GM12878 (cell line): ENCODE results near the gene NEURL3. TPM values are rescaled to one million over a fixed set of nuclear protein-coding genes. Genes with fewer than 3 reads are reported as not detected.

ENCODE experiments used
- ATF7 ChIP-seq: fragments of 450-650 bp; IDR thresholded peaks from 2 replicates; pipeline ENCODE4 v1.6.1; 2016; ENCODE audit warnings: low read depth, mild to moderate bottlenecking
- CBX5 ChIP-seq: sonication (generic); IDR thresholded peaks from 2 replicates; pipeline ENCODE4 v1.6.1; 2016; ENCODE audit warnings: low read depth, moderate library complexity, mild to moderate bottlenecking, inconsistent platforms
- DPF2 ChIP-seq: fragments of 450-650 bp; IDR thresholded peaks from 2 replicates; pipeline ENCODE4 v1.6.1; 2017; ENCODE audit warnings: mild to moderate bottlenecking
- EP300 ChIP-seq, 2 experiments: fragments of 150-350 bp in 1 of 2; IDR thresholded peaks; 2 replicates each; pipeline ENCODE4 v1.6.1; 2011 to 2012; ENCODE audit warnings: low read depth in 2 of 2, low read length in 2 of 2, borderline replicate concordance in 1 of 2, improper control_type of control experiment in 1 of 2, inconsistent platforms in 1 of 2; ENCODE audit not compliant: control insufficient read depth in 1 of 2
- IKZF2 ChIP-seq, 2 experiments: fragments of 450-650 bp; IDR thresholded peaks; 2 replicates each; pipeline ENCODE4 v1.6.1; 2017; ENCODE audit warnings: mild to moderate bottlenecking in 2 of 2, moderate library complexity in 2 of 2
- MTA3 ChIP-seq: IDR thresholded peaks from 2 replicates; pipeline ENCODE4 v1.6.1; 2012; ENCODE audit warnings: low read length, inconsistent platforms, borderline replicate concordance
- MXI1 ChIP-seq: fragments of 150-350 bp; IDR thresholded peaks from 2 replicates; pipeline ENCODE4 v1.6.1; 2011; ENCODE audit warnings: low read depth, mild to moderate bottlenecking, inconsistent platforms, low read length, improper control_type of control experiment
- NRF1 ChIP-seq: conservative IDR thresholded peaks from 2 replicates; pipeline ENCODE4 v1.6.1; 2011; ENCODE audit warnings: mild to moderate bottlenecking, low read depth, low read length, improper control_type of control experiment
- PKNOX1 ChIP-seq: fragments of 450-650 bp; IDR thresholded peaks from 2 replicates; pipeline ENCODE4 v1.6.1; 2016; ENCODE audit warnings: mild to moderate bottlenecking
- POLR2AphosphoS5 ChIP-seq: IDR thresholded peaks from 2 replicates; pipeline ENCODE4 v1.6.1; 2011; ENCODE audit warnings: mild to moderate bottlenecking, low read length, inconsistent platforms
- RUNX3 ChIP-seq: IDR thresholded peaks from 2 replicates; pipeline ENCODE4 v1.6.1; 2012; ENCODE audit warnings: low read length, inconsistent platforms
- SPI1 ChIP-seq: IDR thresholded peaks from 2 replicates; pipeline ENCODE4 v1.6.1; 2011; ENCODE audit warnings: low read depth, mild to moderate bottlenecking, low read length, moderate library complexity, borderline replicate concordance; ENCODE audit not compliant: insufficient read depth
- WRNIP1 ChIP-seq: IDR thresholded peaks from 2 replicates; pipeline ENCODE4 v1.6.1; 2011; ENCODE audit warnings: low read depth, low read length, improper control_type of control experiment, borderline replicate concordance
- polyA plus RNA-seq, 11 experiments: library from polyadenylated mRNA; depleted of rRNA in 4 of 11; unstranded in 6 of 11; stranded (reverse) in 5 of 11; fragments of >200 nt; fragmentation: Nextera tagmentation in 4 of 11; fragmentation: Illumina TruSeq in 1 of 11; extraction: Ambion mirVana in 4 of 11; extraction: Trizol in 1 of 11; gene quantifications; 1 replicate in 1 of 11; 2 replicates in 10 of 11; pipeline versions ENCODE4 v1.2.1 to v1.2.3, GENCODE V29; 2011 to 2016; ENCODE audit warnings: inconsistent platforms in 2 of 11, missing spikeins in 2 of 11, low read depth in 1 of 11
- total RNA-seq, 4 experiments: library from RNA; depleted of rRNA in 3 of 4; stranded (reverse); fragments of >200 nt in 3 of 4; fragmentation: Illumina TruSeq in 1 of 4; extraction: Trizol in 1 of 4; gene quantifications; 2 replicates each; pipeline versions ENCODE4 v1.2.1 to v1.2.3, GENCODE V29; 2013 to 2021
- TF ChIP-seq, protein P1 (sequence below): fragments of 450-650 bp; IDR thresholded peaks from 2 replicates; pipeline ENCODE4 v1.6.1; 2017; ENCODE audit warnings: low read depth, mild to moderate bottlenecking, moderate library complexity
- TF ChIP-seq, protein P2 (sequence below): IDR thresholded peaks from 2 replicates; pipeline ENCODE4 v1.6.1; 2012; ENCODE audit warnings: low read depth, low read length, improper control_type of control experiment

Gene NEURL3
- total and polyA plus RNA-seq, 10 of the 15 experiments (the other 5 are each of a cell fraction or from before 2014, with no cell fraction given), result 0.03 to 6.3 (median 0.47) TPM

DNA sequence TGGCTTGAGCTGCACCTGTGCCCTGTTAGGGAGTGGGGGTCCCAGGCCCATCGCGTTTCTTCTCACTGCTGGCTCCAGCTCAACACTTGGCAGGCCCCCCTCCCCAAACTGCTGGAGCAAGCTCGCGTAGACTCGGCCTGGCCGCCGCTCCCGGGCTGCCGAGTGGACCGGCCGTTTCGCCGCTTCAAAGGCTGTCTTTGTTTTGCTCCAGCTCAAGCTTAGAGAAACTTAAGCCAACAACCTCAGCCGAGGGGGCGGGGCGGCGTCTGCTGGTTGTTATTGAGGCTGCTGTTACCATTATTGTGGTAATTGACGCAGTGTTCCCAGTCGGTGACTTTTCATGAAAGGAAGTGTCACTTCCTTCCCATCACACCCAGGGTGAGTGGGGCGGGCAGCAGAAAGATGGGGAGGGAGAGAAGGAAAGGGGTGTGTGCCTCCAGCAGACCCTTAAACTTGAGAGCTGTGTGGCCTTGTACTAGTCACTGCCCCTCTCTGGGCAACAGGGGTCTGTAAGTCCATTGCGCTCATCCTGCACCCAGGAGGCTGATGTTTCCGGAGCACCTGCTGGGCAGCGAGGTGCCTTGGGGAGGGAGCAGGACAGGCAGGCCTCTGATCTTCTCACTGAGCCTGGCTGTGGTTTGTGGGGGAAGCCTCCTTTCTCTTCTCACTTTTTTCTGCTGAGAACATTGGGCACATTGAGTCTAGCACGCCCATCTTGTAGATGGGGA lies 33.5 kb upstream of the NEURL3 start (continued):
- TF ChIP-seq, protein P1, sequence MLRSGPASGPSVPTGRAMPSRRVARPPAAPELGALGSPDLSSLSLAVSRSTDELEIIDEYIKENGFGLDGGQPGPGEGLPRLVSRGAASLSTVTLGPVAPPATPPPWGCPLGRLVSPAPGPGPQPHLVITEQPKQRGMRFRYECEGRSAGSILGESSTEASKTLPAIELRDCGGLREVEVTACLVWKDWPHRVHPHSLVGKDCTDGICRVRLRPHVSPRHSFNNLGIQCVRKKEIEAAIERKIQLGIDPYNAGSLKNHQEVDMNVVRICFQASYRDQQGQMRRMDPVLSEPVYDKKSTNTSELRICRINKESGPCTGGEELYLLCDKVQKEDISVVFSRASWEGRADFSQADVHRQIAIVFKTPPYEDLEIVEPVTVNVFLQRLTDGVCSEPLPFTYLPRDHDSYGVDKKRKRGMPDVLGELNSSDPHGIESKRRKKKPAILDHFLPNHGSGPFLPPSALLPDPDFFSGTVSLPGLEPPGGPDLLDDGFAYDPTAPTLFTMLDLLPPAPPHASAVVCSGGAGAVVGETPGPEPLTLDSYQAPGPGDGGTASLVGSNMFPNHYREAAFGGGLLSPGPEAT, result peak; percentile 43; the same call in 1 of the 2 replicates
- TF ChIP-seq MXI1 (0 out of 2 replicates have a peak, but pooled peaks have one; percentile 23), IKZF2 (IDR thresholded peaks at IDR 0.05) (peak; percentile 52 to 60; a peak in 2 of 4 replicates), SPI1 (peak; percentile 31; the same call in 1 of the 2 replicates), EP300 (IDR thresholded peaks at IDR 0.05; ENCODE audit: borderline replicate concordance in 1 of 2, control insufficient read depth in 1 of 2, low read depth in 2 of 2, low read length in 2 of 2) (0 out of 4 replicates have a peak, but pooled peaks of 1 of the 2 experiments have one; percentile 6), RUNX3 (peak; percentile 78), POLR2AphosphoS5 (peak; percentile 2; the same call in 1 of the 2 replicates), CBX5 (no peak), NRF1 (no peak), PKNOX1 (peak; percentile 53; the same call in 1 of the 2 replicates), MTA3 (peak; percentile 41; the same call in 1 of the 2 replicates), DPF2 (peak; percentile 29; the same call in 1 of the 2 replicates), WRNIP1 (0 out of 2 replicates have a peak, but pooled peaks have one; percentile 2), ATF7 (peak; percentile 33; the same call in 1 of the 2 replicates)
- TF ChIP-seq, protein P2, sequence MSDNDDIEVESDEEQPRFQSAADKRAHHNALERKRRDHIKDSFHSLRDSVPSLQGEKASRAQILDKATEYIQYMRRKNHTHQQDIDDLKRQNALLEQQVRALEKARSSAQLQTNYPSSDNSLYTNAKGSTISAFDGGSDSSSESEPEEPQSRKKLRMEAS, result no peak
